ENCODE data around the gene CDC42EP3. TPM values are rescaled to one million over a fixed set of nuclear protein-coding genes. Genes with fewer than 3 reads are reported as not detected.

Gene CDC42EP3
- total RNA-seq, 1 donor from 2014 or later: 194 TPM

GRCh38 chr2:37684809-37685208 is 13.4 kb upstream of the CDC42EP3 start:
- intact Hi-C loops (cut with DNase I): no loop called here
- DNase-seq (ENCODE audit: low spot score): no peak

GRCh38 chr2:37683921-37684780 is 12.7 kb upstream of the CDC42EP3 start:
- intact Hi-C loops (cut with DNase I): no loop called here

GRCh38 chr2:37683241-37683640 is 11.8 kb upstream of the CDC42EP3 start:
- intact Hi-C loops (cut with DNase I): no loop called here
- DNase-seq (ENCODE audit: low spot score): no peak

More at GRCh38 chr2:37683921-37684780, 12.7 kb upstream of the CDC42EP3 start:
- DNase-seq (ENCODE audit: low spot score): no peak

- intact Hi-C loops (cut with DNase I): no loop called here
- DNase-seq (ENCODE audit: low spot score): no peak
Measured at GRCh38 chr2:37682473-37682872, 11.0 kb upstream of the CDC42EP3 start.

GRCh38 chr2:37681587-37681986 is 10.1 kb upstream of the CDC42EP3 start:
- no peak for DNase-seq (ENCODE audit: low spot score)
- intact Hi-C loops (cut with DNase I): no loop called here

- intact Hi-C loops (cut with DNase I): loop anchor here (10.0 kb wide), 1 partner anchor 116 kb away; no protein-coding TSS in a partner anchor
- DNase-seq (ENCODE audit: low spot score): no peak
Measured at GRCh38 chr2:37679072-37679695, 7.7 kb upstream of the CDC42EP3 start.

GRCh38 chr2:37676274-37676673 is 4.8 kb upstream of the CDC42EP3 start:
- intact Hi-C loops (cut with DNase I): loop anchor here (10.0 kb wide), 1 partner anchor 119 kb away; no protein-coding TSS in a partner anchor
- no peak for DNase-seq (ENCODE audit: low spot score)

- DNase-seq (ENCODE audit: low spot score): no peak
- intact Hi-C loops (cut with DNase I): loop anchor here (5.0 to 10.0 kb wide), 3 partner anchors 120 to 202 kb away; no protein-coding TSS in a partner anchor
Measured at GRCh38 chr2:37674946-37675345, 3.5 kb upstream of the CDC42EP3 start.

GRCh38 chr2:37672870-37673184 is 1.4 kb upstream of the CDC42EP3 start:
- no peak for DNase-seq (ENCODE audit: low spot score)
- intact Hi-C loops (cut with DNase I): loop anchor here (5.0 to 10.0 kb wide), 3 partner anchors 122 to 204 kb away; no protein-coding TSS in a partner anchor

GRCh38 chr2:37672104-37672869 is 845 bp upstream of the CDC42EP3 start:
- peak; percentile 90 for DNase-seq (ENCODE audit: low spot score)
- intact Hi-C loops (cut with DNase I): loop anchor here (5.0 to 10.0 kb wide), 3 partner anchors 123 to 205 kb away; no protein-coding TSS in a partner anchor

- DNase-seq (ENCODE audit: low spot score): no peak
- intact Hi-C loops (cut with DNase I): loop anchor here (1.0 to 10.0 kb wide), 4 partner anchors 123 to 257 kb away; no protein-coding TSS in a partner anchor
Measured at GRCh38 chr2:37671816-37672103, 318 bp upstream of the CDC42EP3 start.

- no peak for DNase-seq (ENCODE audit: low spot score)
- intact Hi-C loops (cut with DNase I): loop anchor here (1.0 to 10.0 kb wide), 4 partner anchors 124 to 256 kb away; no protein-coding TSS in a partner anchor
Measured at GRCh38 chr2:37670378-37671008, 949 bp downstream of the CDC42EP3 start.

- no peak for DNase-seq (ENCODE audit: low spot score)
- intact Hi-C loops (cut with DNase I): loop anchor here (1.0 kb wide), 1 partner anchor 17 kb away; no protein-coding TSS in a partner anchor
Measured at GRCh38 chr2:37669446-37669845, 2.0 kb downstream of the CDC42EP3 start.

- no peak for DNase-seq (ENCODE audit: low spot score)
- intact Hi-C loops (cut with DNase I): no loop called here
Measured at GRCh38 chr2:37667704-37668103, 3.7 kb downstream of the CDC42EP3 start.

- intact Hi-C loops (cut with DNase I): no loop called here
Measured at GRCh38 chr2:37666772-37667171, 4.7 kb downstream of the CDC42EP3 start.

GRCh38 chr2:37665604-37666362 is 5.7 kb downstream of the CDC42EP3 start:
- DNase-seq (ENCODE audit: low spot score): no peak
- intact Hi-C loops (cut with DNase I): no loop called here

More at GRCh38 chr2:37666772-37667171, 4.7 kb downstream of the CDC42EP3 start:
- DNase-seq (ENCODE audit: low spot score): no peak

- intact Hi-C loops (cut with DNase I): no loop called here
- DNase-seq (ENCODE audit: low spot score): no peak
Measured at GRCh38 chr2:37665043-37665442, 6.4 kb downstream of the CDC42EP3 start.

- intact Hi-C loops (cut with DNase I): no loop called here
Measured at GRCh38 chr2:37664231-37664643, 7.2 kb downstream of the CDC42EP3 start.

GRCh38 chr2:37663390-37663789 is 8.1 kb downstream of the CDC42EP3 start:
- intact Hi-C loops (cut with DNase I): no loop called here
- DNase-seq (ENCODE audit: low spot score): no peak

More at GRCh38 chr2:37664231-37664643, 7.2 kb downstream of the CDC42EP3 start:
- no peak for DNase-seq (ENCODE audit: low spot score)

Data from cardiac septum (tissue), 1 donor.